ENCODE measurements around the gene CHAC1.

CHAC1 gene, protein sequence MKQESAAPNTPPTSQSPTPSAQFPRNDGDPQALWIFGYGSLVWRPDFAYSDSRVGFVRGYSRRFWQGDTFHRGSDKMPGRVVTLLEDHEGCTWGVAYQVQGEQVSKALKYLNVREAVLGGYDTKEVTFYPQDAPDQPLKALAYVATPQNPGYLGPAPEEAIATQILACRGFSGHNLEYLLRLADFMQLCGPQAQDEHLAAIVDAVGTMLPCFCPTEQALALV

DNA sequence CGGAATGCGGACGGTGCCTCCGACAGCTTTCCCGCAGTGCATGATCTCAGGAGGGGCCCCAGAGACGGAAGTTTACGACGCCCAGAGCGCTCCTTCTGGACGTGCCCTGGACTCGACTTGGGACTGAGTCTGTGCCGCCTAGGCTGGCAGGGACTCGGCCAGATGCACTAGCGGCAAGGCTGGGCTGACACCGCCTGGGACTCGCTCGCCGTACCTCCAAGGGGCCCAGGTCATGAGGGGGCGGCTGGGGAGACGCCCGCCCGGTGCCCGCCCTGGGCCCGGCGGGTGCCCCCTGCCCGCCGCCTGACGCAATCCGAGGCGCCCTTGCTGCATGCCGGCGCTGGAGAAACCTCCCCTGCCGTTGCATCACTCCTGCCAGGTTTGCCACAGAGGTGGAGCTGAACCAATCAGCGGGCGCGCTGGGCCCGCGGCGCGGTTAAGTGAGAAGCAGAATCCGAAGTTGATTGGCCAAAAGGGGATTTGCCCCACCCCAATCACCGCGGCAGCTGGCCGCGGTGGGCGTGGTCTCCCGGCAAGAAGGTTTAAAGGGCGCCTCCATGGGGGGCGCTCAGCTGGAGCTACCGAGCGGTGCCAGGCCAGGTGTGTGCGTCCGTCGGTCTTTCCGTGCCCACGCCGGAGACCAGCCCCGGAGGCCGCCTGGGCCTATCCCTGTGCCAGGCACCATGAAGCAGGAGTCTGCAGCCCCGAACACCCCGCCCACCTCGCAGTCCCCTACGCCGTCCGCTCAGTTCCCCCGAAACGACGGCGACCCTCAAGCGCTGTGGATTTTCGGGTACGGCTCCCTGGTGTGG, at the start of gene CHAC1:
TSS of gene CHAC1 (plus strand) at position 571 of the 812 bp plus-strand sequence. CDS start at position 684, 113 bp downstream.
- H3K36me3 ChIP-seq (ENCODE audit: control insufficient read depth, insufficient read depth, low read length) = peaks cover 18% of the 10 kb centered on the region
- H3K4me1 ChIP-seq (ENCODE audit: control insufficient read depth, insufficient read depth, low read length) = peaks cover 9% of the 10 kb centered on the region
- no peaks in the 10 kb centered on the region for H3K27me3 ChIP-seq (ENCODE audit: control insufficient read depth, insufficient read depth, low read length)
- H3K9ac ChIP-seq (ENCODE audit: low read depth, low read length) = peak within 1 kb of the TSS; percentile 98
- peak within 1 kb of the TSS; percentile 82 for H3K4me3 ChIP-seq (ENCODE audit: low read depth, low read length)
- no peaks in the 10 kb centered on the region for H3K9me3 ChIP-seq (ENCODE audit: control insufficient read depth, insufficient read depth, low read length)

DNA sequence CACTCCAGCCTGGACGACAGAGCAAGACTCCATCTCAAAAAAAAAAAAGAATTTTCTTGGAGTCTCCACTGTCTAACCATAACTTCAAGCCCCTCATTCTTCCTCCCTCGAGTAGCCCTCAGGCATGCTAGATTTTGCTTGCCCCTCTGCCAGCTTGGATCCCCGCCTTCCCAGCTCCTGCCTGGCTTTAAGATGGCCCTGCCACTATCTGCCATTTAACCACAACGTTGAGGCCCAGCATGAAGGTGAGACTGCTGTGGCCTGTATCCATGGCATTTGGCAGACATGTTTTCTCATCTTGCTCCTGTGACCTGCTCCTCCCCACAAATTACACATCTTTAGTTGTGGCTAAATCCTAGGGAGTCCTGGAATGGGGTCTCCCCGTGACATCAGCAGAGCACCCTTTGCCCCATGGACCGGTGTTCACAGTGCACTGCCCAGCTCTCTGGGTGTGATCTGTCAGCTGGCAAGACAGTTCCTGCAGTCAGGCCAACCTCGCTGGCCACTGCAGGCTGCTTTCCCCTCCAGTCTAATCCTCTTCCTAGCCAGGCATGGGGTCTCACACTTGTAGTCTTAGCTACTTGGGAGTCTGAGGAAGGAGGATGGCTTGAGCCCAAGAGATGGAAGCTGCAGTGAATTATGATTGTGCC, 48.6 kb upstream of the CHAC1 start:
- Histone ChIP-seq H3K36me3 (ENCODE audit: control insufficient read depth, insufficient read depth, low read length) (peaks cover 40% of the 10 kb centered on the region), H3K9ac (ENCODE audit: low read depth, low read length) (no peak overlapping the region), H3K4me1 (ENCODE audit: control insufficient read depth, insufficient read depth, low read length) (peaks cover 5% of the 10 kb centered on the region), H3K4me3 (ENCODE audit: low read depth, low read length) (no peak overlapping the region), H3K27me3 (ENCODE audit: control insufficient read depth, insufficient read depth, low read length) (no peaks in the 10 kb centered on the region), H3K9me3 (ENCODE audit: control insufficient read depth, insufficient read depth, low read length) (no peaks in the 10 kb centered on the region)

DNA sequence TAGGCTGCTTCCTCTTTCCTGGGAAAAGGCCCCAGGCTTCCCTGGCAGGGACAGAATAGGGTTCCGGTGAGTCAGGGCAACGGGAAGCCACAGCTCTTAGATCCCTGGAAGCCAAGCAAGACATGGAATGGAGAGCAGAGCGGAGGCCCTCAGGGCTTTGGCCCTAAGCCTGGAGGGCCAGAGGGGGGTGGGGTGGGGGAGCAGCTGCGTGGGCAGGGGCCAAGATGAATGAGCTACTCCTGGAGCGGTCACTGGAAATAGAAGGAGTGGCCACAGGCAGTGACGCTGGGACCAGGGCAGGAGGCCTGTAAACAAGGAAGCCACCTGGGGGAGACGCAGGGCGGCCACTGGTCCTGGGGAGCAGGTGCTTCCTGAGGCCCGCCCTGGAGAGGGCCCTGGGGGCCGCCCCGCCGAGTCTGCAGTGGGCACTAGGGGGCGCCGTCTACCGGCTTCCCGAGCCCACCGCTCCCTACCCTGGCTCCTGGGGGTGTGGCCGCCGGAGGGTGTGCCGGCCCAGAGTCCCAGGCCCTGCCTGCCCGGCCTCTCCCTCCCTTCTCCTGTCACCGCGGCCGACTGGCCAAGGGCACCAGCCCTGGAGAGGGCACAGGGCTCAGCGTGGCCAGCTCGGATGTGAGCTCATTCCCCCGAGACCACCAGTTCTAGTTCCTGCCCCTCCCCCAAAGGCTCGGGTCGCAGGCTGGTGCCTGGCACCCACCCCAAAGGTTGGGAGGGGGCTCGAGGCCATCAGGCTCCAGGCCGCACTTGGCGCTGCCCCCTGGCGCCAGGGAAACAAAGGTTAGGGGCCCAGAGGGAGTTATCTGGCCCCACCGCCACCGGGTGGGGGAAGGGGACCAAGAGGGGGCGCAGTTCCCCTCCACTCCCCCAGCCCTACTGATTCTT, 46.9 kb upstream of the CHAC1 start:
- H3K27me3 ChIP-seq (ENCODE audit: control insufficient read depth, insufficient read depth, low read length) = no peaks in the 10 kb centered on the region
- no peaks in the 10 kb centered on the region for H3K9me3 ChIP-seq (ENCODE audit: control insufficient read depth, insufficient read depth, low read length)
- H3K4me3 ChIP-seq (ENCODE audit: low read depth, low read length) = peak overlapping the region; percentile 66
- H3K4me1 ChIP-seq (ENCODE audit: control insufficient read depth, insufficient read depth, low read length) = peaks cover 8% of the 10 kb centered on the region
- peaks cover 27% of the 10 kb centered on the region for H3K36me3 ChIP-seq (ENCODE audit: control insufficient read depth, insufficient read depth, low read length)
- H3K9ac ChIP-seq (ENCODE audit: low read depth, low read length) = peak overlapping the region; percentile 5

DNA sequence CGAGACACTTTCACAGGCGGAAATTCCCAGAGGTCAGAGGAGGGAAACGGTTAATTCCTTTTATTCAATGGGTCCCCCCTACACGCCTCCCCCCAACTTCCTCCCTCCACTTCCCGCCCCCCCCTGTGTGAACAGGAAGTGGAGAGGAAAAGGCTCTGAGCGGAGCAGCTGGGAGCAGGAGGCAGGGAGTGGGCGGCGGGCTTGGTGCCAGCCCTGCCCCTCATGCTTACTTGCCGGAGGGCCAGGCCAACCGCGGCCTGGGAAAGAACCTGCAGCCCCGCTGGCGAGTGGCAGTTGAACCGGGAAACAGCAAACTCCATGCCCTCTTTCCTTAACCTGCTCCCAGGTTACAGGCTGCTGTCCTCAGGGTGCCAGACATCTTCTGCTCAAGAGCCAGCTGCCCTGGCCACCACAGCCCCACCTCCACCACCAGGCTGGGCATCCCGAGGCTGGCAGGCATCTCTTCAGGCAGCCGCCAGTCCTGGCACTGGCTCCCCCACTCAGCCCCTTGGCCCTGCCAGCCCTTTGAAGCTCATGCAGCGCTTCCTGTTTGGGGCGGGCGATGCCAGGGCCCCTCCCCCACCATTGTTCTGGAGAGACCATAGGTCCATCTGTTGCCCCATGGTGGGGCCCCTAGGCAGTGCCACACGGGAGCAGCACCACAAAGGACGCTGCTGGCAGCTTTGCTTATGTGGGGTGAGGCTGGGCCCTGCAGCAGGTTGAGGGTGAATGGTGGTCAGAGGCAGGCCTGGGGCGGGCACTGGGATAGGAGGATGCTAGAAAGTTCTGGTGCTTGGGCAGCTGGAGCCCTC, 46.1 kb upstream of the CHAC1 start:
- no peaks in the 10 kb centered on the region for H3K27me3 ChIP-seq (ENCODE audit: control insufficient read depth, insufficient read depth, low read length)
- peak overlapping the region; percentile 66 for H3K4me3 ChIP-seq (ENCODE audit: low read depth, low read length)
- H3K4me1 ChIP-seq (ENCODE audit: control insufficient read depth, insufficient read depth, low read length) = peaks cover 8% of the 10 kb centered on the region
- H3K36me3 ChIP-seq (ENCODE audit: control insufficient read depth, insufficient read depth, low read length) = peaks cover 26% of the 10 kb centered on the region
- no peaks in the 10 kb centered on the region for H3K9me3 ChIP-seq (ENCODE audit: control insufficient read depth, insufficient read depth, low read length)
- no peak overlapping the region for H3K9ac ChIP-seq (ENCODE audit: low read depth, low read length)

DNA sequence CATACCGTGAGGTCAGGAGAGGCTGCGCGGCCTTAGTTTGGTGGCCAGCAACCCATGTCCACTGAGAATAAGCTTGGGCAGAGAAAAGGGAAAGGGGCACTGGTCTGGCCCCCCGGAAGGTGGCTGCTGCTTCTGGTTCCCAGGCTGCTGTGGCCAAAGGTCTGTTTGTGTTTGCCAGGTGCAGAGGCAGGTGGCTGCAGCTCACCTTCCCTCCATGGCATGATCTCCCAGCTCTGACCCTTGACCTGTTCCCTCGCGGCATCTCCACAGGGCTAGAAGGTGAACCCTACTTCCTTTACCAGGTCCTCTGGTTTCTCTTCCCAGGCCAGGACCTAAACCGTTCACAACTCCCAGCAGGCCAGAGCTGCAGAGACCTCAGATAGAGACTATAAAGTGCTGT, 45.2 kb upstream of the CHAC1 start:
- Histone ChIP-seq H3K9me3 (ENCODE audit: control insufficient read depth, insufficient read depth, low read length) (no peaks in the 10 kb centered on the region), H3K27me3 (ENCODE audit: control insufficient read depth, insufficient read depth, low read length) (no peaks in the 10 kb centered on the region), H3K4me3 (ENCODE audit: low read depth, low read length) (no peak overlapping the region), H3K4me1 (ENCODE audit: control insufficient read depth, insufficient read depth, low read length) (peaks cover 8% of the 10 kb centered on the region), H3K36me3 (ENCODE audit: control insufficient read depth, insufficient read depth, low read length) (peaks cover 17% of the 10 kb centered on the region), H3K9ac (ENCODE audit: low read depth, low read length) (no peak overlapping the region)

DNA sequence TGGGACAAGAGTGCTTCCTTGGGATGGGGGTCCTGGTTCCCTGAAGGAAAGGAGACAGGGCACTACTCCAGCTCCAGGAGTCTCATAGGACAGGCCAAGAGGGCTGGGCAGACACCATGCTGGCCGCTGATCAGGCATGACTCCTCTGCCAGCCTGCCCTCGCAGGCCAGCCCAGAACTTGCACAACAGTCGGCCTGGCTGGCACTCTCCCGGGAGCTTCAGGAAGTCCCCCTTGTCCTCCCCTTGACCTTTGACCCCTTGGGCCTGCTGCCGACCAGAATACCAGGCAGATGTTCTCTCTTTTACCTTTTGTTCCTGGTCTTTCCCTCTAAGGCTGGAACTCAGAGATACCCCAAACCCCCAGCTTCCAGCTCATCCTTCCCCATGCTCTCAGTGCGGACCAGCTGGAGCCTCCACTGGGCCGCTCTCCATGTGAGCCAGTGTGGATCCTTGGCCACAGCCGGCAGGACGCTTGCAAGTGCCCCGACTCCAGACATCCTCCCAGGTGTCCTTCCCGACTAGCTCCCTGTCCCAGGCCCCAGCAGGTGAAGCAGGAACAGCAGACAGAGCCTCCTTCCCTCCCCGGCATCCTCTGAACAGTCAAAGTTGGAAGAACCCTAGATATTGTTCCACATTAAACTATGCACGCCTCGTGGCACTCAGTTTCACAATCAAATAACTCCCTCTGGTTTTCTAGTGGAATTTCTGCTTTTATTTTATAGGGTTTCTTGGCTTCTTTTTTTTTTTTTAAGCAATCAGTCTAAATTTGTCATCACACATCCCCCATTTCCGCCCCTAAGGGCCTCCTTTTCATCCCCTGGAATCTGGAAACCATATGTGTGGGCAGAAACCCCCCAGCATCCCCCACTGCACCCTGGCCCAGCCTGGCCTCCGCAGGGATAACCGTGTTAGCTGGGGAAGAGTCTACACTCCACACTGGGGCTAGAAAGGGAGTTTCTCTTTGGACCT, 43.3 kb upstream of the CHAC1 start:
- no peak overlapping the region for H3K4me3 ChIP-seq (ENCODE audit: low read depth, low read length)
- peaks cover 5% of the 10 kb centered on the region for H3K36me3 ChIP-seq (ENCODE audit: control insufficient read depth, insufficient read depth, low read length)
- peaks cover 8% of the 10 kb centered on the region for H3K4me1 ChIP-seq (ENCODE audit: control insufficient read depth, insufficient read depth, low read length)
- H3K9me3 ChIP-seq (ENCODE audit: control insufficient read depth, insufficient read depth, low read length) = no peaks in the 10 kb centered on the region
- no peak overlapping the region for H3K9ac ChIP-seq (ENCODE audit: low read depth, low read length)
- no peaks in the 10 kb centered on the region for H3K27me3 ChIP-seq (ENCODE audit: control insufficient read depth, insufficient read depth, low read length)

DNA sequence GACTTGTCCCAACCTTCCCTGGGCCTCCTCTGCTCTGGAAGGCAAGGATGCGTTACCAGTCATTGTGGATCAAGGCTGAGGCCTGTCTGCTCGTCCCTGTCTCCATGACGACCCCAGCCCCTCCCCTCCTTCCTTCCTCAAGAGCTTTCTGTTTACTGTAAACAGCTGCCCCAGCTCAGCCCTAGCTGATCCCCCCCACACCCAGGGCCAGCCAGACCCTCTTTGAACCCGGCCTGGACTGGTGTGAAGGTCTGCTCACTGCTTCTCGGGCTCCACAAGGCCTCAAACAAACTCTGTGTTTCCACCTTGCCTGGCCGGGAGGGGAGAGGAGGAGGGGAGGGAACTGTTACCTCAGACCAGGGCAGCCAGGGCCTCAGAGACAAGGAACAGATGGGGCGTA, 42.1 kb upstream of the CHAC1 start:
- H3K9ac ChIP-seq (ENCODE audit: low read depth, low read length) = no peak overlapping the region
- H3K4me1 ChIP-seq (ENCODE audit: control insufficient read depth, insufficient read depth, low read length) = peaks cover 4% of the 10 kb centered on the region
- H3K9me3 ChIP-seq (ENCODE audit: control insufficient read depth, insufficient read depth, low read length) = no peaks in the 10 kb centered on the region
- H3K4me3 ChIP-seq (ENCODE audit: low read depth, low read length) = no peak overlapping the region
- no peaks in the 10 kb centered on the region for H3K36me3 ChIP-seq (ENCODE audit: control insufficient read depth, insufficient read depth, low read length)
- no peaks in the 10 kb centered on the region for H3K27me3 ChIP-seq (ENCODE audit: control insufficient read depth, insufficient read depth, low read length)

DNA sequence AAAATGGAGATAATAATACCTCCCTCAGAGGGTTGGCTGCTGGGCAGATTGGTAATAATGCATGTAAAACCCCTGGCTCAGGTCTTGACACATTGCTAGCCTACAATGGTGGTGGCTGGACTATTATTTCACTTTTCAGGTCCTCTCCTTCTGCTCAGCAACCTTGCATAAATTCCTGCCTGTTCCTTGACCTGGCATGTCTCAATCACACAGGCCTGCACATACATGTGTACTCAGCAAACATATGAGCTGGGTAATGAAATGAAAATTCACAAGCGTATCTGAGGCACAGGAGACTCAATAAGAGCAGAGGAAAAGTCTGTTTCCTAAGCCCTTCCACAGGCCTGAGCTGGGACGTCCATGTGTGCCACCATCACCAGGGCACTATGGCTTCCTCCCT, 41.6 kb upstream of the CHAC1 start:
- no peaks in the 10 kb centered on the region for H3K36me3 ChIP-seq (ENCODE audit: control insufficient read depth, insufficient read depth, low read length)
- H3K4me3 ChIP-seq (ENCODE audit: low read depth, low read length) = no peak overlapping the region
- H3K9me3 ChIP-seq (ENCODE audit: control insufficient read depth, insufficient read depth, low read length) = no peaks in the 10 kb centered on the region
- H3K4me1 ChIP-seq (ENCODE audit: control insufficient read depth, insufficient read depth, low read length) = peaks cover 4% of the 10 kb centered on the region
- H3K27me3 ChIP-seq (ENCODE audit: control insufficient read depth, insufficient read depth, low read length) = no peaks in the 10 kb centered on the region
- no peak overlapping the region for H3K9ac ChIP-seq (ENCODE audit: low read depth, low read length)

DNA sequence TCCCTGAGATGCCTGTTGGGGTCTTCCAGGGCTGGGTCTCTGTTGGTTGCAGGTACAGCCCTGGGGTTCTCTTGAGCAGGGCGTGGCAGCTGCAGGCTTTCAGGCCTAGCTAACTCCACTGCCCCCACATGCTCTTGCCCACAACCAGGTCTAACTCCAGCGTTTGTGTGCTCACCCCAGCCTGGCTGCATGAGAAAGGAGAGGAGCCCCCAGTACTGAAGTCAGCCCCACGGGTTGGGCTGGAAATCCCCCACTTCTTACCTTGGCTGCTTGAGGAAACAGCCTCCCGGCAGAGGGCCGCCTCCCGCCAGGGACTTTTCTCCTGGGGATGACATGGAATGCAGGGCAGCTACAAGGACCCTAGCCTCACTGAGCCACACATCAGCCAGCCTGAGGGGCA, 40.8 kb upstream of the CHAC1 start:
- H3K27me3 ChIP-seq (ENCODE audit: control insufficient read depth, insufficient read depth, low read length) = peaks cover 3% of the 10 kb centered on the region
- no peak overlapping the region for H3K4me3 ChIP-seq (ENCODE audit: low read depth, low read length)
- H3K36me3 ChIP-seq (ENCODE audit: control insufficient read depth, insufficient read depth, low read length) = no peaks in the 10 kb centered on the region
- peaks cover 4% of the 10 kb centered on the region for H3K4me1 ChIP-seq (ENCODE audit: control insufficient read depth, insufficient read depth, low read length)
- no peaks in the 10 kb centered on the region for H3K9me3 ChIP-seq (ENCODE audit: control insufficient read depth, insufficient read depth, low read length)
- no peak overlapping the region for H3K9ac ChIP-seq (ENCODE audit: low read depth, low read length)

DNA sequence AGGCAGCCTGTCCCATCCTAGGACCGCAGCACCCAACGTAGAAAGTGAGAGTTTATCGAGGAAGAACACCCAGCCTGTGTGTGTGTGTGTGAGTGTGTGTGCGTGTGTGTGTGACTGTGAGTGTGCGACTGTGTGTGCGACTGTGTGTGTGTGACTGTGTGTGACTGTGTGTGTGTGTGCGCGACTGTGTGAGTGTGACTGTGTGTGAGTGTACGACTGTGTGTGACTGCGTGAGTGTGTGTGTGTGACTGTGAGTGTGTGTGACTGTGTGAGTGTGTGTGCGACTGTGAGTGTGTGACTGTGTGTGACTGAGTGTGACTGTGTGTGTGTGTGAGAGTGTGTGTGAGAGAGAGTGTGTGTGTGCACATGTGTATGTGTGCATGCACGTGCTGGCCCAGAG, 39.3 kb upstream of the CHAC1 start:
- Histone ChIP-seq H3K9ac (ENCODE audit: low read depth, low read length) (no peak overlapping the region), H3K4me3 (ENCODE audit: low read depth, low read length) (no peak overlapping the region), H3K4me1 (ENCODE audit: control insufficient read depth, insufficient read depth, low read length) (peaks cover 4% of the 10 kb centered on the region), H3K9me3 (ENCODE audit: control insufficient read depth, insufficient read depth, low read length) (no peaks in the 10 kb centered on the region), H3K36me3 (ENCODE audit: control insufficient read depth, insufficient read depth, low read length) (no peaks in the 10 kb centered on the region), H3K27me3 (ENCODE audit: control insufficient read depth, insufficient read depth, low read length) (peaks cover 3% of the 10 kb centered on the region)

Data from iPS-15b (cell line).